Upper lobe of right lung (tissue), 1 donor: ENCODE data around the gene PAN3. TPM values are rescaled to one million over a fixed set of nuclear protein-coding genes. Genes with fewer than 3 reads are reported as not detected.

Source experiments
- ATAC-seq: fragments of 200-7000 bp; cut with Tn5 transposase; one replicate; pipeline ENCODE4 v1.9.1; 2020; ENCODE audit warnings: mild to moderate bottlenecking, moderate library complexity
- DNase-seq: peaks from one replicate; pipeline ENCODE4 v3.0.0-alpha.2; 2020
- H3K27ac ChIP-seq: fragments of 200-600 bp; one replicate; pipeline ENCODE4 v1.8.0; 2022
- H3K27me3 ChIP-seq: fragments of 200-600 bp; one replicate; pipeline ENCODE4 v1.8.0; 2022; ENCODE audit warnings: mild to moderate bottlenecking
- H3K36me3 ChIP-seq: fragments of 200-600 bp; one replicate; pipeline ENCODE4 v1.8.0; 2022
- H3K4me1 ChIP-seq: fragments of 200-600 bp; one replicate; pipeline ENCODE4 v1.8.0; 2022
- H3K4me3 ChIP-seq: fragments of 200-600 bp; one replicate; pipeline ENCODE4 v1.8.0; 2022; ENCODE audit warnings: mild to moderate bottlenecking
- H3K9me3 ChIP-seq: fragments of 200-600 bp; one replicate; pipeline ENCODE4 v1.8.0; 2022
- CTCF ChIP-seq: fragments of 200-600 bp; IDR thresholded peaks from one replicate; pipeline ENCODE4 v1.8.0; 2022; ENCODE audit warnings: antibody characterized with exemption
- intact Hi-C: fragments of 100-400 bp; cut with DNase I; formaldehyde crosslinking; loops from one replicate; pipeline ENCODE4 v1.11.0; 2022
- total RNA-seq: library from RNA; stranded (reverse); fragmentation: NEBNext Ultra II Directional; extraction: Animal tissue kit (Norgen Biotek cat#: 25700); gene quantifications from one replicate; pipeline ENCODE4 v1.2.1, GENCODE V29; 2021
- donor health status: DM: no; HTN: yes; CAD: no; lungs with severe emphysema.

The PAN3 gene
- total RNA-seq, 1 donor from 2014 or later: 34.3 TPM

GRCh38 chr13:28319528-28319927 lies 181.2 kb downstream of the PAN3 start:
- Histone ChIP-seq H3K36me3 (no peaks in the 10 kb centered on the region), H3K9me3 (no peaks in the 10 kb centered on the region), H3K27me3 (no peaks in the 10 kb centered on the region), H3K4me3 (no peak overlapping the region), H3K4me1 (no peaks in the 10 kb centered on the region), H3K27ac (no peak overlapping the region)
- intact Hi-C loops: no loop called here
- TF ChIP-seq CTCF: no peak
- DNase-seq (no peak), ATAC-seq (no peak)

- TF ChIP-seq CTCF: no peak
- H3K4me3 ChIP-seq: no peak overlapping the region
- intact Hi-C loops: loop anchor here (10.0 kb wide), 2 partner anchors 175 to 315 kb away; partner anchors contain the start of gene FLT1
Measured at GRCh38 chr13:28320209-28320608, 181.9 kb downstream of the PAN3 start.

GRCh38 chr13:28320884-28321574 lies 182.7 kb downstream of the PAN3 start:
- no peaks in the 10 kb centered on the region for H3K4me1 ChIP-seq
- H3K36me3 ChIP-seq: no peaks in the 10 kb centered on the region
- intact Hi-C loops: loop anchor here (10.0 kb wide), 2 partner anchors 174 to 314 kb away; partner anchors contain the start of gene FLT1
- no peak overlapping the region for H3K4me3 ChIP-seq
- no peak overlapping the region for H3K27ac ChIP-seq
- no peaks in the 10 kb centered on the region for H3K9me3 ChIP-seq
- DNase-seq (no peak), ATAC-seq (no peak)
- H3K27me3 ChIP-seq: no peaks in the 10 kb centered on the region
- TF ChIP-seq CTCF: no peak

More at GRCh38 chr13:28320209-28320608, 181.9 kb downstream of the PAN3 start:
- DNase-seq: no peak
- no peak overlapping the region for H3K27ac ChIP-seq
- H3K9me3 ChIP-seq: no peaks in the 10 kb centered on the region
- no peak for ATAC-seq
- no peaks in the 10 kb centered on the region for H3K4me1 ChIP-seq
- H3K36me3 ChIP-seq: no peaks in the 10 kb centered on the region
- H3K27me3 ChIP-seq: no peaks in the 10 kb centered on the region

- DNase-seq: no peak
- ATAC-seq: no peak
- Histone ChIP-seq H3K36me3 (no peaks in the 10 kb centered on the region), H3K4me3 (no peak overlapping the region), H3K27me3 (no peaks in the 10 kb centered on the region), H3K9me3 (no peaks in the 10 kb centered on the region), H3K4me1 (no peaks in the 10 kb centered on the region), H3K27ac (no peak overlapping the region)
- intact Hi-C loops: loop anchor here (10.0 kb wide), 2 partner anchors 173 to 313 kb away; partner anchors contain the start of gene FLT1
- TF ChIP-seq CTCF: no peak
Measured at GRCh38 chr13:28321756-28322155, 183.4 kb downstream of the PAN3 start.

GRCh38 chr13:28322256-28322905 lies 184.0 kb downstream of the PAN3 start:
- no peak for TF ChIP-seq CTCF
- Histone ChIP-seq H3K4me1 (no peaks in the 10 kb centered on the region), H3K27me3 (no peaks in the 10 kb centered on the region), H3K27ac (no peak overlapping the region), H3K4me3 (no peak overlapping the region), H3K9me3 (no peaks in the 10 kb centered on the region), H3K36me3 (no peaks in the 10 kb centered on the region)
- DNase-seq (no peak), ATAC-seq (no peak)
- intact Hi-C loops: loop anchor here (10.0 kb wide), 2 partner anchors 172 to 312 kb away; partner anchors contain the start of gene FLT1
